Activated CD8-positive, alpha-beta T cell treated with anti-CD3 and anti-CD28 coated beads, Interleukin-2, amount 10 ng/mL, durations not matched to agents 7 days and 5 days (primary cell): ENCODE results near the gene DEK. TPM values are rescaled to one million over a fixed set of nuclear protein-coding genes. Genes with fewer than 3 reads are reported as not detected.
"Not testable (repeated sequence)": the region's sequence is repeated elsewhere in the genome, so short reads cannot be mapped to it uniquely, and the experiment has no call there.

ENCODE experiments used
- ATAC-seq: fragments of 150-1000 bp; cut with Tn5 transposase; one replicate; pipeline ENCODE4 v1.10.0; 2021; ENCODE audit warnings: moderate library complexity
- CTCF ChIA-PET: fragments of 350-600 bp; sonication (Branson Sonifier 250); formaldehyde crosslinking; loops from one replicate; lab custom pipeline; 2021; ENCODE audit warnings: antibody characterized with exemption; lab: Charles Lee
- POLR2A ChIA-PET: fragments of 350-600 bp; sonication (Branson Sonifier 250); formaldehyde crosslinking; loops from one replicate; lab custom pipeline; 2021; ENCODE audit warnings: antibody characterized with exemption; lab: Charles Lee
- DNase-seq: peaks from one replicate; pipeline ENCODE4 v3.0.0-alpha.2; 2020
- H3K27ac Mint-ChIP-seq: one replicate; pipeline ENCODE4 v1.8.0; 2021; ENCODE audit warnings: mild to moderate bottlenecking, mixed read lengths
- H3K27me3 Mint-ChIP-seq: one replicate; pipeline ENCODE4 v1.8.0; 2021; ENCODE audit warnings: low read depth, mixed read lengths
- H3K36me3 Mint-ChIP-seq: one replicate; pipeline ENCODE4 v1.8.0; 2021; ENCODE audit warnings: low read depth, mixed read lengths
- H3K4me1 Mint-ChIP-seq: one replicate; pipeline ENCODE4 v1.8.0; 2021; ENCODE audit warnings: low read depth, mixed read lengths
- H3K4me3 Mint-ChIP-seq: one replicate; pipeline ENCODE4 v1.8.0; 2021; ENCODE audit warnings: mild to moderate bottlenecking, mixed read lengths
- H3K9me3 Mint-ChIP-seq: one replicate; pipeline ENCODE4 v1.8.0; 2022; ENCODE audit warnings: mixed read lengths; ENCODE audit not compliant: insufficient read depth
- total RNA-seq, 2 experiments: library from RNA; stranded (reverse); gene quantifications; one replicate each; pipeline ENCODE4 v1.2.3, GENCODE V29; 2021

DEK gene
- total RNA-seq, 2 experiments from 2014 or later, result 251 to 255 TPM

- DNase-seq (no peak), ATAC-seq (no peak)
- no peak overlapping the region for H3K4me3 Mint-ChIP-seq
- H3K27ac Mint-ChIP-seq, result no peak overlapping the region
- no peaks in the 10 kb centered on the region for H3K9me3 Mint-ChIP-seq
- POLR2A ChIA-PET, result no interaction called here
- peaks cover 15% of the 10 kb centered on the region for H3K4me1 Mint-ChIP-seq
- H3K36me3 Mint-ChIP-seq, result no peaks in the 10 kb centered on the region
- H3K27me3 Mint-ChIP-seq, result no peaks in the 10 kb centered on the region
- CTCF ChIA-PET, result no interaction called here
These were observed 53.6 kb downstream of the DEK start for GRCh38 chr6:18210707-18211106.

DNA sequence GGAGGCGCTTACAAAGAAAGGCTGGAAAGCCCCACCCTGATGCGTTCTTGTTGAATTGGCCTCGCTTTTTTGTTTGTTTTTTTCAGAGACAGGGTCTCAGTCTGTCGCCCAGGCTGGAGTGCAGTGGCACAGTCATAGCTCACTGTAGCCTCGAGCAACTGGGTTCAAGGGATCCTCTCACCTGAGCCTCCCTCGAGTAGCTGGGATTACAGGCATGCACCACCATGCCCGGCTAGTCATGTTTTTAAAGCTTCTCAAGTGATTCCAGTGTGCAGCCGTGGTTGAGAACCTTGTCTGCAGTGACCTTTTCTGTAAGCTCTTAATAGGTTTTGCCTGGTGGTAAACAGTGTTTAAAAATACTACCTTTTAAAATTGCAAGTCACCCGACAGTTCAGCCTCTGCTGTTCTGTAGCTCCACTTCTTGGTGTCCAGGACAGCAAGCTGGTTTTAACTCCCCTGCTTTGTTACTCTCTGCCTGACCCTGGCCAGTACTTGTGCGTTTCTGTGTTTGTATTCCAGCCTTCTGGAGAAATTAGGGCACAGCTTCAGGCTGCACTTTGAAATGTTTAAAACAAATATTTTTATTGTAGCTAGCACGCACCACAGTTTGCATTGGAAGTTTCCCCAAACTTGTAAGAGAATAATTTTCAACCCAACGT lies 54.7 kb downstream of the DEK start:
- CTCF ChIA-PET, result no interaction called here
- DNase-seq, result no peak
- POLR2A ChIA-PET, result no interaction called here
- Mint-ChIP-seq H3K36me3 (no peaks in the 10 kb centered on the region), H3K9me3 (no peaks in the 10 kb centered on the region), H3K4me3 (no peak overlapping the region), H3K27ac (no peak overlapping the region), H3K27me3 (no peaks in the 10 kb centered on the region), H3K4me1 (peaks cover 15% of the 10 kb centered on the region)
- ATAC-seq, result no peak

GRCh38 chr6:18208778-18209177 lies 55.6 kb downstream of the DEK start:
- H3K4me1 Mint-ChIP-seq, CTCF ChIA-PET, H3K27ac Mint-ChIP-seq, H3K4me3 Mint-ChIP-seq, ATAC-seq, H3K27me3 Mint-ChIP-seq, DNase-seq, POLR2A ChIA-PET, H3K36me3 Mint-ChIP-seq, H3K9me3 Mint-ChIP-seq: not testable (repeated sequence)

- Mint-ChIP-seq H3K4me1 (peaks cover 5% of the 10 kb centered on the region), H3K27ac (no peak overlapping the region), H3K27me3 (no peaks in the 10 kb centered on the region), H3K9me3 (no peaks in the 10 kb centered on the region), H3K4me3 (no peak overlapping the region), H3K36me3 (no peaks in the 10 kb centered on the region)
- ChIA-PET CTCF (no interaction called here), POLR2A (no interaction called here)
- DNase-seq, result no peak
- ATAC-seq, result no peak
These were observed 56.4 kb downstream of the DEK start for GRCh38 chr6:18207949-18208348.

DNA sequence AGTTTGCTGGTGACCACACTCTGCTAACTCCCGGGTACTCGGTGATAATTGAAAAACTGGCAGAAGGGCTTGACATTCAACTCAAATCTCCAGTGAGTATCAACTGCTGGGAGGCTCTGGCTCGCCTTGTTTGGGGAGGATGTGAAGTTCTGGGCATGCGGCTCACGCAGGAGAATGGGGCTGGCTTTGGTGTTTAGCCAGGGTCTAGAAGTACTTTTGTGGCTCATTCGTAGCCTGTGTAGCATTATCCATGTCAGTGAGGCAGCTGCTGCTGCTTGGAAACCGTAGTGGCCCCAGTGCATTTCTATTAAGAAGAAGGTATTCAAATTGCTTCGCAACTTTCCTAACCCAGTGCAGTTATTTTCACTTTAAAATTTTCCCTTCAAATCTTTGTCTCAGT lies 56.9 kb downstream of the DEK start:
- no peak overlapping the region for H3K4me3 Mint-ChIP-seq
- H3K27me3 Mint-ChIP-seq, result no peaks in the 10 kb centered on the region
- H3K36me3 Mint-ChIP-seq, result peaks cover 3% of the 10 kb centered on the region
- H3K27ac Mint-ChIP-seq, result no peak overlapping the region
- H3K9me3 Mint-ChIP-seq, result no peaks in the 10 kb centered on the region
- CTCF ChIA-PET, result no interaction called here
- peaks cover 5% of the 10 kb centered on the region for H3K4me1 Mint-ChIP-seq
- no peak for ATAC-seq
- POLR2A ChIA-PET, result no interaction called here
- DNase-seq, result no peak

DNA sequence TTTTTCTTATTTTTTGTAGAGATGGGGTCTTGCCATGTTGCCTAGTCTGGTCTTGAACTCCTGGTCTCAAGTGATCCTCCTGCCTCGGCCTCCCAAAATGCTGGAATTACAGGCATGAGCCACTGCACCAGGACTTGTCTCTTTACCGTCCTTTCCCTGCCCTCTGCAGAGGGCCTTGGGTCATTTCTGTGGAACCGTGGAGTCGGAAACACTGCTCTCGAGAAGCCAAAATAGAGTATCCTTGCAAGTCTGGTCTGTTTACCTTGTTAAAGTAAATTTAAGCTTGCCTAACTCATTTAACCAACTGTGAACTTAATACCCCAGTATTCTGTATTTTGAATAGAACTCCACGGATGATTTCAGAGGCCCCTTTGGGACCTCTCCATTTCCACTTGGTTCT lies 57.7 kb downstream of the DEK start:
- ChIA-PET CTCF (no interaction called here), POLR2A (no interaction called here)
- Mint-ChIP-seq H3K36me3 (peaks cover 3% of the 10 kb centered on the region), H3K4me1 (peaks cover 5% of the 10 kb centered on the region), H3K9me3 (no peaks in the 10 kb centered on the region), H3K4me3 (no peak overlapping the region), H3K27me3 (no peaks in the 10 kb centered on the region), H3K27ac (no peak overlapping the region)
- DNase-seq (no peak), ATAC-seq (no peak)

- Mint-ChIP-seq H3K9me3 (no peaks in the 10 kb centered on the region), H3K27ac (no peak overlapping the region), H3K4me3 (no peak overlapping the region), H3K36me3 (peaks cover 3% of the 10 kb centered on the region), H3K4me1 (no peaks in the 10 kb centered on the region), H3K27me3 (no peaks in the 10 kb centered on the region)
- ChIA-PET CTCF (no interaction called here), POLR2A (interaction anchor here (0.6 kb wide), 1 partner anchor 234 kb away, joined by 7 read pairs; no protein-coding TSS in a partner anchor)
- ATAC-seq (no peak), DNase-seq (no peak)
These were observed 59.6 kb downstream of the DEK start for GRCh38 chr6:18204691-18205090.

DNA sequence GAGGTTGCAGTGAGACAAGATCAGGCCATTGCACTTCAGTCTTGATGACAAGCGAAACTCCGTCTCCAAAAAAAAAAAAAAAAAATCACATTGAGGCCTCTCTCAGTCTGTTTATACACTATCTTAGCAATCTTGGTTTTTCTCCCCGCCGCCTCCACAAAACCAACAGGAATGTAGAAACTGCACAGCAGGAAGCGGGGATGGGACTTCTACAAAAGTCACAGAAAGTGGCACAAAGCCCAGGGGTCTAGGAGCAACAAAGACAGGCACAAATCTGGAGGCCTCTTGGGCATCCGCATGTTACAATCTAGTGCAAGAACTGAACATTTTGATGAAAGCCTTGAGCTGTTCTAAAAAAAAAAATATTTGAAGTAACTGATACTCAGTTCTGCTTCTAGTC lies 60.5 kb downstream of the DEK start:
- Mint-ChIP-seq H3K36me3 (peaks cover 3% of the 10 kb centered on the region), H3K4me1 (no peaks in the 10 kb centered on the region), H3K27me3 (no peaks in the 10 kb centered on the region), H3K27ac (no peak overlapping the region), H3K9me3 (no peaks in the 10 kb centered on the region), H3K4me3 (no peak overlapping the region)
- ChIA-PET POLR2A (no interaction called here), CTCF (no interaction called here)
- DNase-seq, result no peak
- ATAC-seq, result no peak

DNA sequence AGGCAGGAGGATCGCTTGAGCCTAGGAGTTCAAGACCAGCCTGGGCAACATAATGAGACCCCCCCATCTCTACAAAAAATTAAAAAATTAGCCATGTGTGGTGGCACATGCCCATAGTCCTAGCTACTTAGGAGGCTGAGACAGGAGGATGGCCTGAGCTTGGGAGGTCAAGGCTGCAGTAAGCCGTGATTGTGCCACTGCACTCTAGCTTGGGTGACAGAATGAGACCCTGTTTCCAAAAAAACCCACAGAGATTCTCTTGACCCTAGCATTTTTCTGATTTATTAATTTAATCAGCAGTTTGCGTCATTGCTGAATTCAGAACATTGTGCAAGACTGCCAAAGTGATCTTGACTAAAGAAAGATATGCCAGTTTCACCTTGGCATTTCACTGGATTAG lies 72.3 kb downstream of the DEK start:
- H3K27ac Mint-ChIP-seq, result no peak overlapping the region
- no peak for ATAC-seq
- no peaks in the 10 kb centered on the region for H3K4me1 Mint-ChIP-seq
- H3K9me3 Mint-ChIP-seq, result no peaks in the 10 kb centered on the region
- no peak for DNase-seq
- CTCF ChIA-PET, result no interaction called here
- peaks cover 5% of the 10 kb centered on the region for H3K36me3 Mint-ChIP-seq
- H3K4me3 Mint-ChIP-seq, result no peak overlapping the region
- POLR2A ChIA-PET, result no interaction called here
- H3K27me3 Mint-ChIP-seq, result no peaks in the 10 kb centered on the region

- Mint-ChIP-seq H3K36me3 (peaks cover 5% of the 10 kb centered on the region), H3K4me1 (no peaks in the 10 kb centered on the region), H3K27ac (no peak overlapping the region), H3K9me3 (no peaks in the 10 kb centered on the region), H3K27me3 (no peaks in the 10 kb centered on the region), H3K4me3 (no peak overlapping the region)
- ATAC-seq (no peak), DNase-seq (no peak)
- CTCF ChIA-PET, result no interaction called here
- POLR2A ChIA-PET, result no interaction called here
These were observed 75.1 kb downstream of the DEK start for GRCh38 chr6:18189196-18189595.

GRCh38 chr6:18187701-18188100 lies 76.6 kb downstream of the DEK start:
- Mint-ChIP-seq H3K4me3 (no peak overlapping the region), H3K4me1 (no peaks in the 10 kb centered on the region), H3K27me3 (no peaks in the 10 kb centered on the region), H3K9me3 (no peaks in the 10 kb centered on the region), H3K36me3 (peaks cover 8% of the 10 kb centered on the region), H3K27ac (no peak overlapping the region)
- ATAC-seq (no peak), DNase-seq (no peak)
- ChIA-PET CTCF (no interaction called here), POLR2A (no interaction called here)

GRCh38 chr6:18186540-18187250 lies 77.6 kb downstream of the DEK start:
- no peak for DNase-seq
- H3K36me3 Mint-ChIP-seq, result peaks cover 8% of the 10 kb centered on the region
- H3K27me3 Mint-ChIP-seq, result no peaks in the 10 kb centered on the region
- H3K27ac Mint-ChIP-seq, result no peak overlapping the region
- no peak overlapping the region for H3K4me3 Mint-ChIP-seq
- no peak for ATAC-seq
- ChIA-PET POLR2A (no interaction called here), CTCF (interaction anchor here (0.6 kb wide), 1 partner anchor 88 kb away, joined by 3 read pairs; no protein-coding TSS in a partner anchor)
- H3K9me3 Mint-ChIP-seq, result no peaks in the 10 kb centered on the region
- H3K4me1 Mint-ChIP-seq, result no peaks in the 10 kb centered on the region
